AG04450 (cell line): ENCODE results near the gene CLSTN3. TPM values are rescaled to one million over a fixed set of nuclear protein-coding genes. Genes with fewer than 3 reads are reported as not detected.
A peak's percentile ranks its signal among the peaks of the same experiment; 100 is the strongest.

Experiments
- CTCF ChIA-PET: fragments of 300-600, 350-600 bp; formaldehyde crosslinking; extraction: SDS; loops from one replicate; lab custom pipeline; 2022; ENCODE audit warnings: antibody characterized with exemption, inconsistent platforms; lab: Charles Lee
- POLR2A ChIA-PET: fragments of 350-600 bp; formaldehyde crosslinking; extraction: SDS; loops from one replicate; lab custom pipeline; 2021; ENCODE audit warnings: antibody characterized with exemption, inconsistent platforms; lab: Yijun Ruan, JAX
- DNase-seq: peaks from one replicate; pipeline ENCODE4 v3.0.0-alpha.2; 2011; ENCODE audit warnings: low read depth, low spot score
- H3K27ac ChIP-seq: one replicate; pipeline ENCODE4 v1.5.1; 2012; ENCODE audit warnings: low read depth, low read length, control low read depth
- H3K27me3 ChIP-seq: one replicate; pipeline ENCODE4 v1.6.0; 2012; ENCODE audit warnings: low read length; ENCODE audit not compliant: control insufficient read depth, insufficient read depth
- H3K4me3 ChIP-seq: 2 replicates; pipeline ENCODE4 v1.5.1; 2011; ENCODE audit warnings: mild to moderate bottlenecking, low read depth, low read length, control low read depth
- H3K9me3 ChIP-seq: 2 replicates; pipeline ENCODE4 v1.5.1; 2012; ENCODE audit warnings: low read length; ENCODE audit not compliant: control insufficient read depth, insufficient read depth
- CTCF ChIP-seq: IDR thresholded peaks from 2 replicates; pipeline ENCODE4 v1.5.1; 2011; ENCODE audit warnings: low read depth, low read length, control low read depth, inconsistent platforms
- polyA minus RNA-seq: library from RNA; depleted of rRNA, polyadenylated mRNA; stranded (reverse); fragments of >200 nt; gene quantifications from 2 replicates; pipeline ENCODE4 v1.2.3, GENCODE V29; 2011; rRNA and poly(A)+ RNA removed
- polyA plus RNA-seq: library from polyadenylated mRNA; depleted of rRNA; stranded (reverse); fragments of >200 nt; gene quantifications from 2 replicates; pipeline ENCODE4 v1.2.3, GENCODE V29; 2011; rRNA removed

CLSTN3 gene
- 22.3 and 25.3 TPM in 2 replicates for polyA plus RNA-seq
- polyA minus RNA-seq, result 37.0 and 43.2 TPM in 2 replicates

DNA sequence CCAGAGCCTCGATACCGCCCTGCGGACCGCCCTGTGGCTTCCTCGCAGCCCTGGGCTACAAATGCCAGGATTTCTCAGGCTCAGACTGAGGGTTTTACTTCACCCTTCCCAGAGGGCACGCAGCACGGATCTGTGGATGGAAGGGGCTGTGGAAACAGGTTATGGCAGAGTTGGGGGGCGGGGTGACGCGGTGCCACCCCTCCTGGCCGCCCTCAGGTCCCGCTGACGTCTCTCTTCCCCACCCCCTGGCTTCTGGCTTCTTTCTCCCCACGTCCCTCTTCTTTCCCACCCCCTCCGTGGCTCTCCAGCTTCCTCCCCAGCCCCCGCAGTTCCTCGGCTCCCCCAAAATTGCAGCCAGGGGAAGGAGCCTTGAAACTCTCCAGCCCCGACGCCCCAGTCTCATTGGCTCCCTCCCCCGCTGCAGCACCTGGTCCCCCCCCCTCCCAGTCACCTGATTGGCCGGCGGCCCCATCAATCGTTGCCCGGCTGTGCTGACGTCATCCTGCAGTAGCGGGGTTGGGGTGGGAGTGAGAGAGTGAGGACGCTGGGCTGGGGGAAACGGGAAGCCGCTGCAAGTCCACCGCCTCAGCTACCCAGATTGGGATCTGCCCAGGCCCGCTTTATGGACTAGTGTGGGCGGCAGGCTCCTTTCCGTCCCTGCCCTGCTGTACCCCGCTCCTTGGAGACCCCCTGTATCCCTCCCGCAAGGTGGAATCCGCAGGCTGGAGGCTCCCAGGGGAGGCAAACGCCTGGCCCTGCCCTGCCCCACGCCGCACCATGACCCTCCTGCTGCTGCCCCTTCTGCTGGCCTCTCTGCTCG is at the start of gene CLSTN3:
Gene CLSTN3 (plus strand): TSS at position 500 of the 820 bp plus-strand sequence. CDS start 278 bp downstream, at position 778.
- TF ChIP-seq CTCF, result no peak
- Histone ChIP-seq H3K27me3 (no peaks in the 10 kb centered on the region), H3K27ac (peak within 1 kb of the TSS; percentile 21), H3K9me3 (no peaks in the 10 kb centered on the region; the same call in 1 of the 2 replicates), H3K4me3 (peak within 1 kb of the TSS; percentile 90)
- ChIA-PET CTCF (interaction anchor here (0.6 kb wide), 2 partner anchors 36 to 440 kb away, joined by 3 to 5 read pairs; no protein-coding TSS in a partner anchor), POLR2A (interaction anchor here (1.2 kb wide), 1 partner anchor 50 kb away, joined by 3 read pairs; no protein-coding TSS in a partner anchor)
- no peak for DNase-seq

GRCh38 chr12:7081037-7081436 is 49.1 kb upstream of the CLSTN3 start:
- ChIA-PET POLR2A (no interaction called here), CTCF (interaction anchor here (0.7 kb wide), 1 partner anchor 63 kb away, joined by 6 read pairs; no protein-coding TSS in a partner anchor)
- H3K27me3 ChIP-seq, result no peaks in the 10 kb centered on the region
- no peak overlapping the region for H3K27ac ChIP-seq
- H3K4me3 ChIP-seq, result no peak overlapping the region
- TF ChIP-seq CTCF, result no peak
- DNase-seq, result no peak
- peaks cover 7% of the 10 kb centered on the region for H3K9me3 ChIP-seq

DNA sequence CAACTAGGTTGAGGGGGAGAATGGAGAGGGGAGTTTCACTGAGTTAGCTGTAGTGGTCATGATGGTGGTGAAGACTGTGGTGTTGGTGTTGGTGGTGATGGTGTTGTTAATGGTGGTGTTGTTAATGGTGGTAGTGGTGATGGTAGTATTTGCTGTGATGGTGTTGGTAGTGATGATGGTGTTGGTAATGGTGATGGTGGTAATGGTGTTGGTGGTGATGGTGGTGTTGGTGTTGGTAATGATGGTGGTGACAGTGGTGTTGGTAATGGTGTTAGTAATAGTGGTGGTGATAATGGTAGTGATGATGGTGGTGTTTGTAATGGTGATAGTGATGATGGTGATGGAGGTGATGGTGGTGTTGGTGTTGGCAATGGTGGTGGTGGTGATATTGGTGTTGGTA is 47.0 kb upstream of the CLSTN3 start:
- no peak for TF ChIP-seq CTCF
- H3K9me3 ChIP-seq, result peaks cover 7% of the 10 kb centered on the region
- POLR2A ChIA-PET, result interaction anchor here (0.6 kb wide), 1 partner anchor 16 kb away, joined by 4 read pairs; no protein-coding TSS in a partner anchor
- DNase-seq, result no peak
- H3K27me3 ChIP-seq, result no peaks in the 10 kb centered on the region
- no peak overlapping the region for H3K4me3 ChIP-seq
- H3K27ac ChIP-seq, result no peak overlapping the region
- CTCF ChIA-PET, result interaction anchor here (0.9 kb wide), 1 partner anchor 22 kb away, joined by 4 read pairs; the partner anchor contains the start of gene C1S

- Histone ChIP-seq H3K27me3 (no peaks in the 10 kb centered on the region), H3K27ac (no peak overlapping the region), H3K4me3 (no peak overlapping the region), H3K9me3 (no peaks in the 10 kb centered on the region; the same call in 1 of the 2 replicates)
- POLR2A ChIA-PET, result interaction anchor here (0.6 to 1.0 kb wide), 3 partner anchors 10 to 18 kb away, joined by 3 to 6 read pairs (median 4); no protein-coding TSS in a partner anchor
- CTCF ChIA-PET, result interaction anchor here (0.7 to 3.4 kb wide), 3 partner anchors 20 to 136 kb away, joined by 3 to 18 read pairs (median 3); partner anchors contain the start of gene C1S
- DNase-seq, result no peak
- TF ChIP-seq CTCF, result no peak
Measured at GRCh38 chr12:7089196-7089871, 40.8 kb upstream of the CLSTN3 start.
